ENCODE measurements around the gene DDX5.

DNA sequence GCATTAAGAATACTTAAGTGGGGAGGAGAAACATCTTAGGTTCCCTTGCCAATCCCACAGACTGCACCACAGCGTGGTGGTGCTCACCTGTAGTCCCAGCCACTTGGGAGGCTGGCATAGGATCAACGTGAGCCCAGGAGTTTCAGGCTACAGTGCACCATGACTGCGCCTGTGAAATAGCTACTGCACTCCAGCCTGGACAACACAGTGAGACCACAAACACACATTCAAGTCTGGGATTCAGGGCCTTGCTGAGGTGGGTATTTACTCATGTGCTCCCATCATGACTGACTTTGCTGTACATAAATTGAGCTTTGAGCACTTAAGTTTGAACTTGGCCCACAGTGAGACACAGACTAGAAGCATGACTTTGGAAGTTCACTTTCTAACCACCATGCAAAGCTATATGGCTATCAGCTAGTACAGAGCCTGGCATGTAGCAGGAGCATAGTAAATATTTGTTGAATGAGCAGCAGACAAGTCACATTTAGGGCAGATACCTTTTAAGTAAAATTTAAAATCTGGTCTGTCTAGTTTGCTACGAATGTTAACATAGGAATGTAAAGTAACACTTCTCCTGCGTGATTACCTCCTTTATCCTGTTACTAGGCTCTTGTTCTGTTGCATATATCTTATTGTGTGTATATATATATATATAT lies 34.2 kb upstream of the DDX5 start:
- TF ChIP-seq, protein P1, sequence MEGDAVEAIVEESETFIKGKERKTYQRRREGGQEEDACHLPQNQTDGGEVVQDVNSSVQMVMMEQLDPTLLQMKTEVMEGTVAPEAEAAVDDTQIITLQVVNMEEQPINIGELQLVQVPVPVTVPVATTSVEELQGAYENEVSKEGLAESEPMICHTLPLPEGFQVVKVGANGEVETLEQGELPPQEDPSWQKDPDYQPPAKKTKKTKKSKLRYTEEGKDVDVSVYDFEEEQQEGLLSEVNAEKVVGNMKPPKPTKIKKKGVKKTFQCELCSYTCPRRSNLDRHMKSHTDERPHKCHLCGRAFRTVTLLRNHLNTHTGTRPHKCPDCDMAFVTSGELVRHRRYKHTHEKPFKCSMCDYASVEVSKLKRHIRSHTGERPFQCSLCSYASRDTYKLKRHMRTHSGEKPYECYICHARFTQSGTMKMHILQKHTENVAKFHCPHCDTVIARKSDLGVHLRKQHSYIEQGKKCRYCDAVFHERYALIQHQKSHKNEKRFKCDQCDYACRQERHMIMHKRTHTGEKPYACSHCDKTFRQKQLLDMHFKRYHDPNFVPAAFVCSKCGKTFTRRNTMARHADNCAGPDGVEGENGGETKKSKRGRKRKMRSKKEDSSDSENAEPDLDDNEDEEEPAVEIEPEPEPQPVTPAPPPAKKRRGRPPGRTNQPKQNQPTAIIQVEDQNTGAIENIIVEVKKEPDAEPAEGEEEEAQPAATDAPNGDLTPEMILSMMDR (IDR thresholded peaks at IDR 0.05), result no peak
- no peak for TF ChIP-seq POLR2A (IDR thresholded peaks at IDR 0.05)

Data from esophagus squamous epithelium (tissue), 4 donors.